ENCODE measurements around the gene GATA1. TPM values are rescaled to one million over a fixed set of nuclear protein-coding genes. Genes with fewer than 3 reads are reported as not detected.

The GATA1 gene
- 1 to 10 TPM in 6 of 7 donors, under 1 TPM in 1; 0.38 to 5.5 (median 1.5) TPM for total RNA-seq
- polyA plus RNA-seq: under 1 TPM; 0.15 to 0.61 (median 0.22) TPM
- long read RNA-seq, donor 1, transcript GATA1-202 (6 exons, 1,497 nt): major isoform, 10 of 10 reads
- long read RNA-seq, donor 1, partial matches to known transcripts: 0 of 10 reads
- long read RNA-seq, donor 1, other reads (novel, unspliced or antisense): 0 of 10 reads
- long read RNA-seq, donor 2, transcript GATA1-202 (6 exons, 1,497 nt): major isoform, 8 of 8 reads
- long read RNA-seq, donor 2, partial matches to known transcripts: 0 of 8 reads
- long read RNA-seq, donor 2, other reads (novel, unspliced or antisense): 0 of 8 reads

DNA sequence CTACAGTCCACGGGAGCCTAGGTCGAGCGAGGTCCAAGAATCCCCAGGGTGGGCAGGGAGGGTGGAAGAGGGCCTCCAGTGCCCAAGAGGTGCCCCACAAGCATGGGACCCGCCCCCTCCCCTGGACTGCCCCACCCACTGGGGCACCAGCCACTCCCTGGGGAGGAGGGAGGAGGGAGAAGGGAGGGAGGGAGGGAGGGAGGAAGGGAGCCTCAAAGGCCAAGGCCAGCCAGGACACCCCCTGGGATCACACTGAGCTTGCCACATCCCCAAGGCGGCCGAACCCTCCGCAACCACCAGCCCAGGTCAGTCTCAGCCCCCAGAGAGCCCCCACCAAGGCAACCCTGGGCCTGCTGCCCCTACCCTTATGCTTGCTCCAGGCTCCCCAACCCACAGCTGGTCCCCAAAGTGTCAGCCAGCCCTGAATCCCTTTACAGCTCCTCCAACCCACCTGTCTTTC, at the start of gene GATA1:
GATA1 (plus strand) TSS at position 250 of the 460 bp plus-strand sequence. CDS start 4,520 bp downstream, outside the sequence.
- H3K27ac ChIP-seq: no peak within 1 kb of the TSS
- H3K36me3 ChIP-seq: no peaks in the 10 kb centered on the region
- no peak for DNase-seq
- H3K4me1 ChIP-seq: no peaks in the 10 kb centered on the region
- WGBS, 5 donors: 72 to 87% (median 77%) methylated on average over 3 to 7 of the region's 7 CpGs
- H3K4me3 ChIP-seq: no peak within 1 kb of the TSS
- H3K9me3 ChIP-seq: no peaks in the 10 kb centered on the region
- intact Hi-C loops (cut with DNase I; ENCODE audit: low total_unique reads): no loop called here
- H3K27me3 ChIP-seq (replicated peaks in 1 of 7): peaks cover 0 to 19% (median 0%) of the 10 kb centered on the region in 7 donors
- TF ChIP-seq POLR2AphosphoS5 (IDR thresholded peaks at IDR 0.05) (no peak), CTCF (IDR thresholded peaks at IDR 0.05 in 8 of 11, conservative IDR thresholded peaks at IDR 0.05 in 3 of 11) (no peak), POLR2A (IDR thresholded peaks at IDR 0.05) (no peak)

GRCh38 chrX:48736878-48737212, 49.5 kb upstream of the GATA1 start:
- WGBS, 5 donors: 5 to 50% (median 27%) methylated on average over 4 to 10 of the region's 10 CpGs

DNA sequence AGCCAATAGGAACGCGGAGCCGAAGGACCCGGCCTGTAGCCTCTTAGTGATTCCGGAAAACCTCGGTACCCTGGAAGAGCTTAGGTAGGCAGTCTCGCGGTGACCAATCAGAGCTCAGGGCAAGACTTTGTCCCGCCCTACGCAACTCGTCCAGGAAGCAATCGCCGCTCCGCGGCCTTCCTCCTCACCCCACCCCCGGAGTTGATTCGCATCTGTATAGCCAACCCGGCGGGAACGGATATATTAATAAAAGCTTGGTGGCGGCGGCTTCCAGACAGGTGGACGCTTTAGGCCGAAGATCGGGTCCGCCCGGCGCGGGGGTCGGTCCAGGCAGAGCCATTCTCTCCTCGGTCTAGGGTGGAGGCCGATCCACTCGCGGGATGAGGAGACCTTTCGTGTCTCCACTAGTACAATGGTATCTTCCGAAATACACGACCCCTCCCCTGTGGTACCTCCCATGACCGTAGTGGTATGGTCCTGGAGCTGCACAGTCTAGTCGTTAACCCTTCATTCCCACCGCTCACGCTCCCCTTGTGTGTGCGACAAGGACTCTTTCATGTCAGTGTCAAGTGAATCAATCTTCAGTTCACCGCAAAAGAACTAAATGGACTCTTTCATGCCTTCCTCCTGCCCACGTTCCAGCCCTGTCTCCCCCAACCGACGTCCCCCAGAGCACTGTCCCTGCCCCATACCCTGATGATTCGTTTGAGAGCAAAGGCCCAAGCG, 49.0 kb upstream of the GATA1 start:
- intact Hi-C loops (cut with DNase I; ENCODE audit: low total_unique reads): no loop called here
- H3K27me3 ChIP-seq (replicated peaks in 1 of 7): no peaks in the 10 kb centered on the region
- no peaks in the 10 kb centered on the region for H3K36me3 ChIP-seq
- H3K27ac ChIP-seq: peak overlapping the region; percentile 53 to 96 (median 93)
- DNase-seq: peak; percentile 95
- H3K4me3 ChIP-seq: peak overlapping the region; percentile 8 to 73 (median 44)
- no peak for TF ChIP-seq CTCF (IDR thresholded peaks at IDR 0.05 in 8 of 11, conservative IDR thresholded peaks at IDR 0.05 in 3 of 11)
- TF ChIP-seq POLR2AphosphoS5 (IDR thresholded peaks at IDR 0.05): peak; percentile 82 to 89 (median 89)
- TF ChIP-seq POLR2A (IDR thresholded peaks at IDR 0.05): peak in 1 of 3 donors; percentile 36
- no peaks in the 10 kb centered on the region for H3K9me3 ChIP-seq
- peaks cover 0 to 17% (median 2%) of the 10 kb centered on the region in 6 donors for H3K4me1 ChIP-seq
- 0 to 45% (median 2%) methylated on average over 22 to 48 of the region's 48 CpGs for WGBS, 5 donors

More at GRCh38 chrX:48736878-48737212, 49.5 kb upstream of the GATA1 start:
- no peak for DNase-seq
- peaks cover 0 to 17% (median 2%) of the 10 kb centered on the region in 6 donors for H3K4me1 ChIP-seq
- no peaks in the 10 kb centered on the region for H3K36me3 ChIP-seq
- H3K4me3 ChIP-seq: peak overlapping the region in 6 of 8 donors; percentile 11 to 73 (median 48)
- peak overlapping the region in 6 of 8 donors; percentile 85 to 96 (median 94) for H3K27ac ChIP-seq
- H3K27me3 ChIP-seq (replicated peaks in 1 of 7): no peaks in the 10 kb centered on the region
- TF ChIP-seq POLR2A (IDR thresholded peaks at IDR 0.05): no peak
- TF ChIP-seq CTCF (IDR thresholded peaks at IDR 0.05 in 8 of 11, conservative IDR thresholded peaks at IDR 0.05 in 3 of 11): no peak
- TF ChIP-seq POLR2AphosphoS5 (IDR thresholded peaks at IDR 0.05): no peak
- no peaks in the 10 kb centered on the region for H3K9me3 ChIP-seq
- intact Hi-C loops (cut with DNase I; ENCODE audit: low total_unique reads): no loop called here

DNA sequence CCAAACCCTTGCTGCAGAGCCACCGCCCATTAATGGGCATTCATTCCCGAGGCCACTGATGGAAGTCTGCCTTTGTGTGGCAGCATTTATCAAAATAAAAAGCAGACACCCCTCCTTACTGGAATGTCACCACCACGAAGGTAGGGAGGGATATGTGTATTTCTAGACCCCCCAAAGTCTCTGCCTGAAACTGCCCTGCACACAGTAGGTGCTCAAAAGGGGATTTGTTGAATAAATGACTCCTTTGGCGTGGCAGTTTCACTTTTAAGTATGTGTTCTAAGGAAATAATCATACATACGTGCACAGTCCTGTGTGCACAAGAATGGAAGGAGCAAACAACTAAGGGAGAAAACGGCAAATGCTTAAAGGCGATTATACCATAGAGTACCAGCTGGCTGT, 48.5 kb upstream of the GATA1 start:
- WGBS, 5 donors: 53 to 69% (median 55%) methylated on average over 6 to 7 of the region's 7 CpGs
- Histone ChIP-seq H3K9me3 (no peaks in the 10 kb centered on the region), H3K27ac (peak overlapping the region; percentile 53 to 96 (median 93)), H3K4me1 (peaks cover 0 to 17% (median 2%) of the 10 kb centered on the region in 6 donors), H3K27me3 (replicated peaks in 1 of 7) (no peaks in the 10 kb centered on the region), H3K4me3 (peak overlapping the region in 7 of 8 donors; percentile 39 to 73 (median 47)), H3K36me3 (no peaks in the 10 kb centered on the region)
- intact Hi-C loops (cut with DNase I; ENCODE audit: low total_unique reads): no loop called here
- DNase-seq: no peak
- TF ChIP-seq POLR2AphosphoS5 (IDR thresholded peaks at IDR 0.05) (no peak), CTCF (IDR thresholded peaks at IDR 0.05 in 8 of 11, conservative IDR thresholded peaks at IDR 0.05 in 3 of 11) (no peak), POLR2A (IDR thresholded peaks at IDR 0.05) (no peak)

All from spleen (tissue), 13 donors.